ENCODE results near the gene NXPH2. TPM values are rescaled to one million over a fixed set of nuclear protein-coding genes. Genes with fewer than 3 reads are reported as not detected.

NXPH2 gene
- total and polyA plus RNA-seq, 2 donors (not counting 3 experiments of a cell fraction or from before 2014, with no cell fraction given) = not detected

- dilution Hi-C loops (cut with MboI; ENCODE audit: extremely low pct_ligation_motif_present, low sequenced_read_pairs) = no loop called here
- no peak overlapping the region for H3K27ac ChIP-seq (ENCODE audit: insufficient read depth, low read depth, low read length)
- no peaks in the 10 kb centered on the region for H3K36me3 ChIP-seq (ENCODE audit: control insufficient read depth in 2 of 2, extremely low read depth in 1 of 2, insufficient read depth in 2 of 2, low read length in 2 of 2)
- H3K79me2 ChIP-seq (ENCODE audit: control insufficient read depth, insufficient read depth, low read length) = no peaks in the 10 kb centered on the region
- no TSS peak for BruUV-seq (replicated peaks)
- CTCF ChIA-PET = no interaction called here
- H3K9ac ChIP-seq (replicated peaks; ENCODE audit: extremely low read depth, insufficient read depth, low read length) = no peak overlapping the region
- FAIRE-seq (no peak), DNase-seq (ENCODE audit: low read depth, low spot score) (no peak)
- TF ChIP-seq POLR2AphosphoS5 (IDR thresholded peaks at IDR 0.05; ENCODE audit: insufficient read depth, low read depth, low read length) (no peak), CTCF (IDR thresholded peaks at IDR 0.05; ENCODE audit: extremely low read depth in 1 of 2, insufficient read depth in 1 of 2, low read depth in 1 of 2, low read length in 2 of 2) (no peak), MAX (IDR thresholded peaks at IDR 0.05; ENCODE audit: insufficient read depth, insufficient read length) (no peak), POLR2A (IDR thresholded peaks at IDR 0.05; ENCODE audit: low read depth, low read length) (no peak), MYC (IDR thresholded peaks at IDR 0.05; ENCODE audit: low read depth, low read length) (no peak), GATA2 (IDR thresholded peaks at IDR 0.05; ENCODE audit: insufficient read depth, insufficient read length, low read depth, low read length) (no peak), FOS (IDR thresholded peaks at IDR 0.05; ENCODE audit: borderline replicate concordance, insufficient read depth, low read length) (no peak), EZH2 (IDR thresholded peaks at IDR 0.05; ENCODE audit: borderline replicate concordance, low read depth, low read length, severe bottlenecking) (no peak)
- H3K4me1 ChIP-seq (ENCODE audit: control insufficient read depth, extremely low read depth, insufficient read depth, low read length) = no peaks in the 10 kb centered on the region
- no peak overlapping the region for H3K4me3 ChIP-seq (replicated peaks in 1 of 3; ENCODE audit: insufficient read depth in 1 of 3, low read depth in 1 of 3, low read length in 3 of 3)
- intact Hi-C loops (cut with micrococcal nuclease) = no loop called here
- H3K9me1 ChIP-seq (replicated peaks; ENCODE audit: control insufficient read depth, extremely low read depth, insufficient read depth, low read length) = no peaks in the 10 kb centered on the region
- H3K9me3 ChIP-seq (replicated peaks; ENCODE audit: control insufficient read depth, insufficient read depth, low read length) = no peaks in the 10 kb centered on the region
- POLR2A ChIA-PET = no interaction called here
- H3K4me2 ChIP-seq (ENCODE audit: insufficient read depth, low read length) = no peak overlapping the region
- H4K20me1 ChIP-seq (replicated peaks; ENCODE audit: control insufficient read depth, extremely low read depth, insufficient read depth, low read length) = no peaks in the 10 kb centered on the region
- no peaks in the 10 kb centered on the region for H3K27me3 ChIP-seq (ENCODE audit: control insufficient read depth in 2 of 2, insufficient read depth in 2 of 2, low read length in 2 of 2)
- no peak overlapping the region for H2AFZ ChIP-seq (ENCODE audit: low read depth, low read length)
Measured at GRCh38 chr2:138698428-138698827, 81.8 kb downstream of the NXPH2 start.

Measured in endothelial cell of umbilical vein (primary cell).